NCI-H524 (cell line): ENCODE results near the gene KRTAP12-3.
"Not testable (repeated sequence)": the region's sequence is repeated elsewhere in the genome, so short reads cannot be mapped to it uniquely, and the experiment has no call there.

Source experiments
- DNase-seq, 2 experiments: peaks; one replicate each; lab custom pipeline; 2025; lab: John Stamatoyannopoulos, UW

KRTAP12-3 gene

DNA sequence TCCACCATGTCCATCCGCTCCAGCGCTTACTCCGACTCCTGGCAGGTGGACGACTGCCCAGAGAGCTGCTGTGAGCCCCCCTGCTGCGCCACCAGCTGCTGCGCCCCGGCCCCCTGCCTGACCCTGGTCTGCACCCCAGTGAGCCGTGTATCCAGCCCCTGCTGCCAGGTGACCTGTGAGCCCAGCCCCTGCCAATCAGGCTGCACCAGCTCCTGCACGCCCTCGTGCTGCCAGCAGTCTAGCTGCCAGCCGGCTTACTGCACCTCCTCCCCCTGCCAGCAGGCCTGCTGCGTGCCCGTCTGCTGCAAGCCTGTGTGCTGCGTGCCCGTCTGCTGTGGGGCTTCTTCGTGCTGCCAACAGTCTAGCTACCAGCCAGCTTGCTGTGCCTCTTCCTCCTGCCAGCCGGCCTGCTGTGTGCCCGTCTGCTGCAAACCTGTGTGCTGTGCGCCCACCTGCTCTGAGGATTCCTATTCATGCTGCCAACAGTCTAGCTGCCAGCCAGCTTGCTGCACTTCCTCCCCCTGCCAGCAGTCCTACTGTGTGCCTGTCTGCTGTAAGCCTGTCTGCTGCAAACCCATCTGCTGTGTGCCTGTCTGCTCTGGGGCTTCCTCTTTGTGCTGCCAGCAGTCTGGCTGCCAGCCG lies 30.4 kb upstream of the KRTAP12-3 start:
- DNase-seq = not testable (repeated sequence)

DNA sequence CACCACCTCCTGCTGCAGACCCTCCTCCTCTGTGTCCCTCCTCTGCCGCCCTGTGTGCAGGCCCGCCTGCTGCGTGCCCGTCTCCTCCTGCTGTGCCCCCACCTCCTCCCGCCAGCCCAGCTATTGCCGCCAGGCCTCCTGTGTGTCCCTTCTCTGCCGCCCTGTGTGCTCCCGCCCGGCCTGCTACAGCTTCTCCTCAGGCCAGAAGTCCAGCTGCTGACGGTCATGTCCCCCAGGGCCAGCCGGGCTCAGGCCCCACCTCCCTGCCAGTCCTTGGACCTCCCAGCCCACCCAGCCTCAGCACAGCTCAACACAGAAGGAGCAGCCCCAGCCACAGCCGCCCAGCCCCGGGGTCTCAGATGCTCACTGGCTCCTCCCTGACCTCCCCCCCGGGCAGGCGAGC lies 29.9 kb upstream of the KRTAP12-3 start:
- not testable (repeated sequence) for DNase-seq

DNA sequence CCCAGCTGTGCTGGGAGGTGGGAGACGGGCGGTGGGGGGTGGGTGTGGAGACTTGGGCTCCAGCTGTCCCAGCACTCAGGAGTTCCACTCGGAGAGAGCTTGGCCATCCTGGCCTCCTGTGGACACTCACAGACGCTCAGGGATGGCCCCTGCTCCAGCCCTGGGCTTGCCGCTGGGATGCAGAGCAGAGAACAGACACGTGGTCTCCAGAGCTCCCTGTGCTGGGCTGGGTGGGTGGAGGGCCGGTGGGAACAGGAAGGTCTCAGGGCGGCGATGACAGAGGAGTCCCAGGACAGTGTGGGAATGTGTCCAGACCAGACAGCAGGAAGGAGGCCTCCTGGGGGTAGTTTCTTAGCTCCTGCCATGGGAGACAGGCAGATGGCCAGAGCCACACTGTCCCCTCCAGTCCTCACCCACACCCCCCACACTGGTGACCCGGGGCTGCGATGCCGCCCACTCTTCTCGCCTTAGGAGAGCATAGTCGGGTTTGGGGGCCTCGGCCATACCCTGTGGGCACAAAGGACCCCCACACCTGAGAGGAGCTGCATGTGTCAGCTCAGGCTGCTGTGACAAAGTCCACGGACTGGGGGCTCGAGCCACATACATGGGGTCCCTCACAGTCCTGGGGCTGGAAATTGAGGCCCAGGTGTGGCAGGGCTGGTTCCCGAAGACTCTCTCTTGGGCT lies 28.9 kb upstream of the KRTAP12-3 start:
- DNase-seq = no peak

DNA sequence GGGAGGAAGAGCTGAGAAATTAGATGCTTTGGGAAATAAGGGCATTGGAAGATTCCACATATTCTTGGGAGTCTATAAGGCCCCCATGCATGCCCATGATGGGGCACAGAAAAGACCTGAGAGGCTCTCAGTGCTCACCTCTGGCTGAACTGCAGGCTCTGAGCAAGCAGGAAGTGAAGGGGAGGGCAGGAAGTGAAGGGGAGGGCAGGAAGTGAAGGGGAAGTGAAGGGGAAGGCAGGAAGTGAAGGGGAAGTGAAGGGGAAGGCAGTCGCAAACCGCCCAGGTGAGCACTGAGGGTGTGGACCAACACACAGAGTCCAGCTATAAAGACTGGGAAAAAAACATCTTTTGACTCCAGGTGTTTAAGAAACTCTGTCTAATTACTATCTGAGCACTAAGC lies 27.3 kb upstream of the KRTAP12-3 start:
- no peak for DNase-seq

DNA sequence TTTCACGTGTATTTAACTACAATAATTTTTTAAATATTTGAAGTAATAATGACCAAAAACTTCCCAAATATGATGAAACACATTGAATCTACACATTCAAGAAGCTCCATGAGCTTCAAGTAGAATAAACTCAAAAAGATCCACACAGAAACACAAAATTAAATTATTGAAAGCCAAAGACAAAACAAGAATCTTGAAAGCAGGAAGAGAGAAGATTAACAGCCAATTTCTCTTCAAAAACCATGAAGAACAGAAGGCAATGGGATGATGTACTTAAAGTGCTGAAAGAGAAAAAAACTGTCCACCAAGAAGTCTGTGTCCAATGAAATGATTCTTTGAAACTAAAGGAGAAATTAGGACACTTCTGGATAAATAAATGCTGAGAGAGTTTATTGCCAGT lies 25.7 kb upstream of the KRTAP12-3 start:
- DNase-seq = no peak

DNA sequence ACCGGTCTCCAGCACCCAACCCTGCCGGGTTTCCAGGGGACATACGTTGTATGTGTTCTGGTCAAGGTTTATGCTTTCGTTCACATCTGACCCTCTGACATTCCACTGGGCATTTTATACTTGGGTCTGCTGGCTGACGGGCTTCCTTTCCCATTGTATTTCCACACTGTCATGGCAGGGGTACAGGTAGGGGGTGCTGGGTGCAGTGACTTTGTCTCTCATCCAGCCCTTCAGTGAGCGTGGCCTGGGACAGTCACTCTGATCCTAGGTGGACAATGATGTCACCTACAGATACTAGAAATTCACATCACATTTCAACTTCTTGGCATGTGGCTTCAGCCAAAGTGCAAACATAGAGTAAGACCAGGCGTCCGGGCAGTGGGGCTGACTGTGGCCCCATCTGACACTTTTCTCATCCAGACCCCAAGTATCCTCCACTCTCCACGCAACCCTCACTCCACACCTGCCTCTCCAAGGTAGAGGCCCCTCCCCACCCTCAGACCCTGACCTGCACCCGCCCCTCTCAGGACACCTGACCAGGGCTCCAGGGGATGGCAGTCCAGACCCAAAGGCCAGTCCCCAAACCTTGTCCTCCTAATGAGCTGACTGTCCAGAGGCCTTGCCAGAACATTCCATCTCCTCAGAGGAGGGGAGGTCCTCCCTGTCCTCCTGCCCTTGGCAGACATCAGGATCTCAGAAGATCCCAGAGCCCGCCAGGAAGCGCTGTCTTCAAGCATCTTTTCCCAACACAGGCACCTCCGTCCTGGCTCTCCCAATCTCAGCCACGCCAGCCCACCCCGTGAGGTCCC lies 21.3 kb upstream of the KRTAP12-3 start:
- DNase-seq = no peak

DNA sequence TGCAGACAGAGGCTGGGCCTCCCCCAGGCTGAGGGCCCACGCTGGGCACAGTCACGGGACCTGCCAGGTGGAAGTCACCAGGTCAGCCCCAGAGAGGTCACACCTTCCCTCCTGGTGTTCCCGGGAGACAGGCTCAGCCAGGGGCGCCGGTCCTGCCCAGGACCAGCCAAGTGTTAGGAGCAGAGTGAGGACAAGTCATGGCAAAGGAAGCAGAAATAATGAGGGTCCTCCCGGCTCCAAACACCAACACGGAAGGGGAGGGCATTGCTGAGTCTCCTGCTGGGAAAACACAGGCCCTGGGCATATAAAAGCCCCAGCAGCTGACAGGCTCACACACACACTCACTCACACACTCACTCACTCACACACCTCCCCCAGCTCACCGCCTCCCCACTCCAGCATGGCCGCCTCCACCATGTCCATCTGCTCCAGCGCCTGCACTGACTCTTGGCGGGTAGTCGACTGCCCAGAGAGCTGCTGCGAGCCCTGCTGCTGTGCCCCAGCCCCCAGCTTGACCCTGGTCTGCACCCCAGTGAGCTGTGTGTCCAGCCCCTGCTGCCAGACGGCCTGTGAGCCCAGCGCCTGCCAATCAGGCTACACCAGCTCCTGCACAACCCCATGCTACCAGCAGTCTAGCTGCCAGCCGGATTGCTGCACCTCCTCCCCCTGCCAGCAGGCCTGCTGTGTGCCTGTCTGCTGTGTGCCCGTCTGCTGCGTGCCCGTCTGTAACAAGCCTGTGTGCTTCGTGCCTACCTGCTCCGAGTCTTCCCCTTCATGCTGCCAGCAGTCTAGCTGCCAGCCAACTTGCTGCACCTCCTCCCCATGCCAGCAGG lies 20.5 kb upstream of the KRTAP12-3 start, which contains the start of gene KRTAP10-10:
KRTAP10-10 (plus strand) TSS at position 339 of the 833 bp plus-strand sequence; CDS start at position 401, 62 bp downstream.
- DNase-seq = peak; percentile 8 to 64

DNA sequence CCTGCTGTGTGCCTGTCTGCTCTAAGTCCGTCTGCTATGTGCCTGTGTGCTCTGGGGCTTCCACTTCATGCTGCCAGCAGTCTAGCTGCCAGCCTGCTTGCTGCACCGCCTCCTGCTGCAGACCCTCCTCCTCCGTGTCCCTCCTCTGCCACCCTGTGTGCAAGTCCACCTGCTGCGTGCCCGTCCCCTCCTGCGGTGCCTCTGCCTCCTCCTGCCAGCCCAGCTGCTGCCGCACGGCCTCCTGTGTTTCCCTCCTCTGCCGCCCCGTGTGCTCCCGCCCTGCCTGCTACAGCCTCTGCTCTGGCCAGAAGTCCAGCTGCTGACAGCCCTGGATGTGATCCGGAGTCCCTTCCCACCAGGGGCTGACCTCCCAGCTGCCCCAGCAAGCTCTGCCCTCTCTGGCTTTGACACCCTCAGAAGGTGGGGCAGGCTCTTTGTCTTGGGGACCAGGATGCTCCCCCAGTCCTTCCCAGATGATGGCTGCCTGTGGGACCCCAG lies 19.8 kb upstream of the KRTAP12-3 start:
- not testable (repeated sequence) for DNase-seq

DNA sequence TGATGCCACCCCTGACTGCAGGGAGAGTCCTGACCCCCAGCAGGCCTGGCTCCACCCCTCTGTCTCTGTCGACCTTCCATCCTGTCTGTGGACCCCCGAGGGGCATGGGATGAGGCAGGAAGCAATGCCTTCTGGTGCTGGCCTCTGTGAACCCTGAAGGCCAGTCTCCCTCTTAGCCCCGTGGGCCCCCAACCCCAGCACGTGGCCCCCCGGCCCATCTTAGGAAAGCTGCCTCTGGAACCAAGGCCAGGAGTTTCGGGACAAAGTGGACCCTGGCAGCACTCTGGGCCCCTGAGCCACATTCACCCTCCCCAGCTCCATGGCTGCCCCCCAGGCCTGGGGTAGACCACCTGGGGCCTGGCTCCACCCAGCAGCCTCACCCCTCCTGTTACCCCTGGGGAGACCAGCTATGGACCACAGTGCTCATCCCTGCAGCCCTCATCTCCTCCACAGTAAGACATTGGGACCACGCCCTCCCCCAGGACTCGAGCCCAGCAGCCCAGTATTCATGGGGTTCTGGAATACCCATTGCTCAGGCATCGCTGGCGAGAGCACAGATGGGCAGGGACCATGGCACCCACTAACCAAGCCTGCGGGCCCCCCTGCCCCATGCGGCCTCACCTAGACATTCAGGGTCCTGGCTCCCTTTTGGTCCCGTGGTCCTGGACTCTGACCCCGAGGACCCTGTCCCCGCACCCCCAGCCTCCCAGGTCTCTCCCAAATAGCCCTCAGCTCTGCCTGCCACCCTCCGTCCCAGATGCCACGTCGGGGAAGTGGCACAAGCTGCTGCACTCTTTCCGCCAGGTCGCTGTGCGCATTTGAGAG lies 19.0 kb upstream of the KRTAP12-3 start:
- DNase-seq = not testable (repeated sequence)

DNA sequence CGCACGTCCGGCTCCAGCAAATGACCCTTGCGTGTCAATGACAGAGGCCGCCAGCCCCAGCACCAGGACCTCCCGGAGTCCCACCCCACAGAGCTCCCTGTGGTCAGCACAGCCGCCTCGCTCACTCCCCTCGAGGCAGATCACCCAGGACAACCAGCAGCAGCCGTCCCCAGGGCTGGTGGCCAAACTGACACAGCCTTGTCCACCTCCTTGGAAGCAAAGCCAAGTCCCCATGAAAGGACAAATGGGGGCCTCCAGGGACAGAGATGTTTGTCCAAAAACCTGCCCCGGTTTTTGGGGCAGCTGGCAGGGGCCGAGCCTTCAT lies 18.4 kb upstream of the KRTAP12-3 start:
- DNase-seq = no peak

DNA sequence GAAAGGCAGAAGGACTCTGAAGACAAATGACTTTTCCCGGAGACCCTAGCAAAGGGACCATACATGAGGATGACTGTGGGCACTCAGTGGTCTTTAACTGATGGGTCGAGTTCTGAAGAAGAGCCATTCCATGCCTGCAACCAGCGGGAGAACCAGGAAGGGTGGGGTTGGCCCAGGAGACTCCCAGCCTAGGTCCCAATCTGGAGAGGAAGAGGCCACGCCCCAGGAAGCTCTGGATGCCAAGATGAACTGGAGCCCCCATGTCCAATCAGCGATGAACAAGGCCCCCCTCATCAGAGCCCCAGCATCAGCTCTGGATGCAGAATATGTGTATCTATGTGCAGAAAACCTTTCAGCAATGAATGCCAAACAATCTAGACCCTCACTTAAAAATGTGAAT lies 17.0 kb upstream of the KRTAP12-3 start:
- DNase-seq = no peak

DNA sequence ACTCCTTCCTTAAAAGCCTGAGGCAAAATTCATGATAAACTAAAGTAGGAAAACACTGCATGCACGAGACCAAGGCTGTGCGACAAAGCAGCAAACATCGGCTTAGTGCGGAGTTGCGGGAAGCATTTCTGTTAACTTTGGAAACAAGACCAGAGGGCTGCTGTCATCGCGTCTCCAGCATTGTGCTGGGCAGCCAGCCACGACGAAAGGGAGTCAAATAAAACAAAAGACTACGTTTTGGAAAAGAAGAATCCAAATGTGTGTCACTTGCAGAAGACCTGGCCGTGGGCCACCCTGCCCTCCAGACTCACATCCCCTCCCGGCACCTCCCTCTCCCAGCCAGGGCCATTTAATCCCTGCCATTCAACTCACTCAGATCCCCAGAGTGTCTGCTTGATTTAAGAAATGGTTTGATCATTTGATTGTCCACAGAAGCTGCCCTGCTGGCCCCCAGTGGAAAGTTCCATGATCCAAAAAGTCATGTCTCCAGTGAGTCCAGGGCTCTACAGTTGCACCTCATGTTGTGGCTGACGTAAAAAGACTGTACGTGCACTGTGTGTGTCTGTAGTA lies 13.9 kb upstream of the KRTAP12-3 start:
- no peak for DNase-seq

DNA sequence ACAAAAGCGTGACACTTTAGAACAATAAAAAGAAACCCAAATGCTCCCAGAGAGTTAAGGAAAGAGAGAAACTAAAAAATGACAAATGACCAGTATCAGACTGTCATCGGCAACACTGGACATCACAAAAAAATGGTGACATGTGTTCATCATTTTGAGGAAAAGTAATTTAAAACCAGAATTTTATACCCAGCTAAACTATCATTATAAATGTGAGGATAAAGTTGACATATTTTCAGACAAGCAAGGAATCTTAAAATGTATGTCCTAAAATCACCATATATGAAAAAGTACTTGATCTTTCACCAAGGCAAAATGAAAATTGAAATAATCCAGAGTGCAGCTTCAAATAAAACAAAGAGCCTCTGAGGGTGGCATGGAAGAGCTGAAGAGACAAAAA lies 12.9 kb upstream of the KRTAP12-3 start:
- DNase-seq = no peak

DNA sequence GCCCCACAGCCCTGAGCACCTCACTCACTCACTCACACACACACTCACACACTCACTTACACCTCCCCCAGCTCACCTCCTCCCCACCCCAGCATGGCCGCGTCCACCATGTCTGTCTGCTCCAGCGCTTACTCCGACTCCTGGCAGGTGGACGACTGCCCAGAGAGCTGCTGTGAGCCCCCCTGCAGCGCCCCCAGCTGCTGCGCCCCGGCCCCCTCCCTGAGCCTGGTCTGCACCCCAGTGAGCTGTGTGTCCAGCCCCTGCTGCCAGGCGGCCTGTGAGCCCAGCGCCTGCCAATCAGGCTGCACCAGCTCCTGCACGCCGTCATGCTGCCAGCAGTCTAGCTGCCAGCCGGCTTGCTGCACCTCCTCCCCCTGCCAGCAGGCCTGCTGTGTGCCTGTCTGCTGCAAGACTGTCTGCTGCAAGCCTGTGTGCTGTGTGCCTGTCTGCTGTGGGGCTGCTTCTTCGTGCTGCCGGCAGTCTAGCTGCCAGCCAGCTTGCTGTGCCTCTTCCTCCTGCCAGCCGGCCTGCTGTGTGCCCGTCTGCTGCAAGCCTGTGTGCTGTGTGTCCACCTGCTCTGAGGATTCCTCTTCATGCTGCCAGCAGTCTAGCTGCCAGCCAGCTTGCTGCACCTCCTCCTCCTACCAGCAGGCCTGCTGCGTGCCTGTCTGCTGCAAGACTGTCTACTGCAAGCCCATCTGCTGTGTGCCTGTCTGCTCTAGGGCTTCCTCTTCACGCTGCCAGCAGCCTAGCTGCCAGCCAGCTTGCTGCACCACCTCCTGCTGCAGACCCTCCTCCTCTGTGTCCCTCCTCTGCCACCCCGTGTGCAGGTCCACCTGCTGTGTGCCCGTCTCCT lies 11.1 kb upstream of the KRTAP12-3 start, which contains the start of gene KRTAP10-11:
KRTAP10-11 (plus strand) TSS at position 49 of the 856 bp plus-strand sequence; CDS start at position 94, 45 bp downstream.
- peak in 1 of 2 experiments; percentile 24 for DNase-seq

DNA sequence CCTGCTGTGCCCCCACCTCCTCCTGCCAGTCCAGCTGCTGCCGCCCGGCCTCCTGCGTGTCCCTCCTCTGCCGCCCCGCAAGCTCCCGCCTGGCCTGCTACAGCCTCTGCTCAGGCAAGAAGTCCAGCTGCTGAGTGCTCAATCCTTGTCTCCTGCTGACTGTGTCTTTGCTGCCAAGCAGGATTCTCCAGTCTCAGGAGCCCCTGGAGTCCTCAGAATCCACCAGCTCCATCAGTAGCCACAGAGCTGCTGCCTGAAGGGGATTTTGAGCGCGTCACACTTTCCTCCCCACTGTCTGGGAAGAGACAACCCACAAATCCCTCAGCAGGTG lies 10.5 kb upstream of the KRTAP12-3 start:
- DNase-seq = peak; percentile 42 to 67

DNA sequence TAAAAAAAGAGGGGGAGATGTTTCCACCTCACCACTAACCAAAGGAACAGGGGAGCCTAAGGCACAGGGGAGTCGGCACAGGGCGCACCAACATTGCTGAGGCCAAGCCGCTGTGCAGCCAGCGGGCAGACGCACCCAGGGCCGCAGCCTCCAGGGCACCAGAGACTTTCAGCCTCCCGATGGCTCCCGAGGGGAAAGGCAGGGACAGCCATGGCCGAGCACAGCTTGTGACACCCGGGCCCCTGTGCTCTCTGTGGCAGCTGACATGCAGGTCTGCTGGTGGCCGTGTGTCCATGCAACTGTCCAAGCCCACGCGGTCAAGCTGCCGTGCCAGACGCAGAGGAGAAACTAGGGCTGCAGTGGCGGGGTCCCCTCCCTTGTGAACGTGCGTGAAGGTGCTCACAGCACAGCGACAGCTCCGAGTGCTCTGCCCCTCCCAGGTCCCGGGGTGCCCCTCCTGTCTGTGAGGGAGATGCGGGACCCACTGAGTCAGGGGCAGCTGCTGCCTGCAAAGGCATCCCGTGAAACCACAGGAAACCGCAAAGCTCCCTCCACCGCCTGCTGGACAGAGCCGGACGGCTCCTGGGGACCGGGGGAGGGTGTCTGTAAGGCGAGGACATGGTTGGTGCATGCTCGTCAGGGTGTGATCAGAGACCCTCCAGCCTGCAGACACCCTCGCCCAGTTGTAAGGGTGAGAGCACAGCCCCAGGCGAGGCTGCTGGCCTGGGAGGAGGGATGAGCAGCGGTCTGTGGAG lies 9.0 kb upstream of the KRTAP12-3 start:
- DNase-seq = no peak

DNA sequence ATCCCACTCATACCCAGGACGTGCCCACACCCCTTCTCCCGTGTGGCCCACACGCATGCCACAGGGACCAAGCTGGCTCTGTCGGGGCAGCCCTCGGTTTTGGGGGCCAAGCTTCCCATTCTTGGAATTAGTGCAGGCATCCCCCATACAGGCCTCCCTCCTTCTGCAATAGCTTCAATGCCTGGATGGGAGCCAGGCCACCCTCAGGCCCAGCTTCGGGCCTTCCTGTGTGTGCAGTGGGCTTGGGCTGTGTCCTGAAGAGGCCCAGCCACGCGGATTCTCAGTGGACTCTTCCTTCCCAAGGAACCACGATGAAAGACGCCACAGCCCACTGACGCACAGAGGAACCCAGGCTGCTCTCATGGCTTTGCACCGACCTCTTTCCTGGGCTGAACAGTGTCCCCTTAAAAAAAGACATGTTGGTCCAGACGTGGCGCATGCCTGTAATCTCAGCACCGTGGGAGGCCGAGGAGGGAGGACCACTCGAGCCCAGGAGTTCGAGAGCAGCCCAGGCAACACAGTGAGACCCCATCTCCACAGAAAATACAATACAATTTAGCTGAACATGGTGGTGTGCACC lies 8.1 kb upstream of the KRTAP12-3 start:
- no peak for DNase-seq

DNA sequence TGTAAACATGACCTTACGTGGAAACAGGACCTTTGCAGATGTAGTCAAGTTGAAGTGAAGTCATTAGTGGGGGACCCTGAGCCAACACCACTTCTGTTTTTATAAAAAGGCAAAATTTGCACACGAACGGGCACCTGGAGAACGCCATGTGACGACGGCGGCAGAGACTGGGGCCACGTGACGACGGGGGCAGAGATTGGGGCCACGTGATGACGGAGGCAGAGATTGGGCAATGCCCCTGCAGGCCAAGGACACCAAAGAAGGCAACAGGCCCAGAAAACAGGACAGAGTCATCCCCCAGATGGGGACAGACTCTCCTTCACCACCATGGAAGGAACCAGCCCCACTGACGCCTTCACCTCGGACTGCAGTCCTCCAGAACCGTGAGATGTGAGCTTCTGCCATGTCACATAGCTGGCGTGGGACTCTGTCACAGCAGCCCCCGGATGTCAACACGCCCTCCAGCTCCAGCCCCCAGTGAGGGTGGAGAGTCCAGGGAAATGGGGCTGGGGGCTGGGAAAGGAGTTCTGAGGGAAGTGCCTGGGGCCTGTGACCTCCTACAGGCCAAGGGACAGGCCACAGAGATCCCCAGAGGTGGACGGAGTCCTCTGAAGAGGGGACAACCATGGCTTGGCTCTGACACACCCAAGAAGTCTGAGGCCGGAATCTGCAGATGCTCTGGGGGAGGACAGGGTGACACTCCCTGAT lies 7.3 kb upstream of the KRTAP12-3 start:
- DNase-seq = no peak
